SK-N-SH (cell line): ENCODE results near the gene TESMIN. TPM values are rescaled to one million over a fixed set of nuclear protein-coding genes. Genes with fewer than 3 reads are reported as not detected.

Source experiments
- CTCF ChIA-PET: fragments of 300-600, 350-600 bp; formaldehyde crosslinking; extraction: SDS; loops from one replicate; lab custom pipeline; 2021; lab: Yijun Ruan, JAX
- POLR2A ChIA-PET: fragments of 350-600 bp; sonication (Branson Sonifier 250); formaldehyde crosslinking; extraction: SDS; loops from one replicate; lab custom pipeline; 2020; ENCODE audit warnings: antibody characterized with exemption, inconsistent platforms; lab: Yijun Ruan, JAX
- DNase-seq: peaks from one replicate; pipeline ENCODE4 v3.0.0; 2012
- H2AFZ ChIP-seq: fragments of 200-600 bp; sonication (generic); 2 replicates; pipeline ENCODE4 v1.8.1; 2016; ENCODE audit warnings: antibody characterized with exemption, mild to moderate bottlenecking, low read depth
- H3F3A ChIP-seq: fragments of 200-600 bp; sonication (generic); replicated peaks from 2 replicates; pipeline ENCODE3; 2016; ENCODE audit warnings: antibody characterized with exemption, mild to moderate bottlenecking; ENCODE audit not compliant: insufficient read depth
- H3K27ac ChIP-seq, 2 experiments: fragments of 200-500 bp in 1 of 2; fragments of 200-600 bp in 1 of 2; sonication (Bioruptor generic) in 1 of 2; sonication (generic), shearing (Covaris generic) in 1 of 2; 2 replicates each; pipeline versions ENCODE4 v1.5.1 to v1.6.1; 2014 to 2016; ENCODE audit warnings: low read depth in 2 of 2, inconsistent platforms in 1 of 2, low read length in 1 of 2, mild to moderate bottlenecking in 1 of 2, mixed read lengths in 1 of 2
- H3K27me3 ChIP-seq: fragments of 200-600 bp; sonication (generic), shearing (Covaris generic); 2 replicates; pipeline ENCODE4 v1.6.1; 2016; ENCODE audit warnings: mixed run types; ENCODE audit not compliant: insufficient read depth
- H3K36me3 ChIP-seq, 2 experiments: fragments of 200-500 bp in 1 of 2; fragments of 200-600 bp in 1 of 2; sonication (Bioruptor generic) in 1 of 2; sonication (generic) in 1 of 2; replicated peaks in 1 of 2; 2 replicates each; pipeline versions ENCODE3 to v1.5.1; 2014 to 2016; ENCODE audit warnings: low read length in 1 of 2, mild to moderate bottlenecking in 1 of 2; ENCODE audit not compliant: insufficient read depth in 2 of 2, control insufficient read depth in 1 of 2
- H3K4me1 ChIP-seq, 2 experiments: fragments of 200-500 bp in 1 of 2; fragments of 200-600 bp in 1 of 2; sonication (Bioruptor generic) in 1 of 2; sonication (generic), shearing (Covaris generic) in 1 of 2; 2 replicates each; pipeline versions ENCODE4 v1.5.1 to v1.6.1; 2014 to 2016; ENCODE audit warnings: low read depth in 1 of 2, low read length in 1 of 2, mixed run types in 1 of 2; ENCODE audit not compliant: insufficient read depth in 2 of 2, control insufficient read depth in 1 of 2
- H3K4me2 ChIP-seq: fragments of 200-600 bp; sonication (generic), shearing (Covaris generic); 2 replicates; pipeline ENCODE4 v1.6.1; 2017; ENCODE audit warnings: mixed run types
- H3K4me3 ChIP-seq, 2 experiments: fragments of 200-500 bp in 1 of 2; fragments of 200-600 bp in 1 of 2; sonication (Bioruptor generic) in 1 of 2; sonication (generic), shearing (Covaris generic) in 1 of 2; 2 replicates each; pipeline versions ENCODE4 v1.5.1 to v1.8.1; 2014 to 2016; ENCODE audit warnings: low read depth in 2 of 2, inconsistent platforms in 1 of 2, low read length in 1 of 2, mild to moderate bottlenecking in 1 of 2, mixed read lengths in 1 of 2, moderate library complexity in 1 of 2
- H3K79me2 ChIP-seq: fragments of 200-600 bp; sonication (generic); 2 replicates; pipeline ENCODE4 v1.8.1; 2017; ENCODE audit warnings: mild to moderate bottlenecking; ENCODE audit not compliant: insufficient read depth
- H3K9ac ChIP-seq: fragments of 200-600 bp; sonication (generic); 2 replicates; pipeline ENCODE4 v1.6.1; 2017; ENCODE audit warnings: mixed run types
- H3K9me2 ChIP-seq: fragments of 200-600 bp; sonication (generic); 2 replicates; pipeline ENCODE4 v1.6.1; 2017; ENCODE audit warnings: mixed run types
- H3K9me3 ChIP-seq: fragments of 200-600 bp; sonication (generic); 2 replicates; pipeline ENCODE4 v1.6.1; 2017; ENCODE audit warnings: mixed run types, mild to moderate bottlenecking, moderate library complexity
- H4K20me1 ChIP-seq: fragments of 200-600 bp; sonication (generic); 2 replicates; pipeline ENCODE4 v1.6.1; 2017; ENCODE audit warnings: mild to moderate bottlenecking, mixed run types; ENCODE audit not compliant: insufficient read depth
- CHD2 ChIP-seq: fragments of 150-350 bp; IDR thresholded peaks from 2 replicates; pipeline ENCODE4 v1.6.1; 2018; ENCODE audit warnings: low read length; ENCODE audit not compliant: partially characterized antibody
- ELF1 ChIP-seq: IDR thresholded peaks from 2 replicates; pipeline ENCODE4 v1.4.0; 2012
- EZH2phosphoT487 ChIP-seq: fragments of 200-600 bp; sonication (generic); IDR thresholded peaks from 2 replicates; pipeline ENCODE4 v1.6.1; 2017; ENCODE audit warnings: low read depth, mixed run types, mild to moderate bottlenecking, antibody characterized with exemption, moderate library complexity, borderline replicate concordance
- FOXM1 ChIP-seq: IDR thresholded peaks from 2 replicates; pipeline ENCODE4 v1.4.0; 2012; ENCODE audit warnings: low read depth, mild to moderate bottlenecking
- GATA2 ChIP-seq: sonication (generic); formaldehyde crosslinking; IDR thresholded peaks from 2 replicates; pipeline ENCODE4 v1.5.0; 2020; ENCODE audit warnings: mild to moderate bottlenecking, missing genetic modification reagents
- JUND ChIP-seq: IDR thresholded peaks from 2 replicates; pipeline ENCODE4 v1.4.0; 2012
- MEF2A ChIP-seq: IDR thresholded peaks from 2 replicates; pipeline ENCODE4 v1.4.0; 2012; ENCODE audit warnings: low read depth, borderline replicate concordance
- MXI1 ChIP-seq: IDR thresholded peaks from 2 replicates; pipeline ENCODE4 v1.6.1; 2012; ENCODE audit warnings: mild to moderate bottlenecking, low read depth, low read length, improper control_type of control experiment
- NRF1 ChIP-seq: IDR thresholded peaks from 2 replicates; pipeline ENCODE4 v1.6.1; 2012; ENCODE audit warnings: low read depth, mild to moderate bottlenecking, low read length
- POLR2AphosphoS5 ChIP-seq: IDR thresholded peaks from 2 replicates; pipeline ENCODE4 v1.6.1; 2012; ENCODE audit warnings: low read depth, low read length
- RAD21 ChIP-seq: IDR thresholded peaks from 2 replicates; pipeline ENCODE4 v1.6.1; 2012; ENCODE audit warnings: mild to moderate bottlenecking, low read length
- RCOR1 ChIP-seq: fragments of 150-350 bp; IDR thresholded peaks from 2 replicates; pipeline ENCODE4 v1.6.1; 2017; ENCODE audit warnings: antibody characterized with exemption, low read length
- RFX5 ChIP-seq: IDR thresholded peaks from 2 replicates; pipeline ENCODE4 v1.6.1; 2012; ENCODE audit warnings: mild to moderate bottlenecking, improper control_type of control experiment, low read length
- SIN3A ChIP-seq: IDR thresholded peaks from 2 replicates; pipeline ENCODE4 v1.6.1; 2012; ENCODE audit warnings: low read depth, mild to moderate bottlenecking, low read length, moderate library complexity, borderline replicate concordance
- SMC3 ChIP-seq: IDR thresholded peaks from 2 replicates; pipeline ENCODE4 v1.6.1; 2012; ENCODE audit warnings: low read depth, low read length, improper control_type of control experiment
- TCF12 ChIP-seq: IDR thresholded peaks from 2 replicates; pipeline ENCODE4 v1.4.0; 2012
- YY1 ChIP-seq: IDR thresholded peaks from 2 replicates; pipeline ENCODE4 v1.4.0; 2012; ENCODE audit warnings: low read depth, mild to moderate bottlenecking
- WGBS: methylation state at CpG from one replicate; pipeline ENCODE4 v1.1.6; 2017; ENCODE audit warnings: low lambda C conversion rate; 5-methylcytosine and 5-hydroxymethylcytosine counted together
- polyA plus RNA-seq, 3 experiments: library from polyadenylated mRNA; depleted of rRNA; stranded (reverse); fragments of >200 nt; gene quantifications; 2 replicates each; pipeline ENCODE4 v1.2.3, GENCODE V29; 2012
- TF ChIP-seq, protein P1 (sequence below): fragments of 150-350 bp; IDR thresholded peaks from 2 replicates; pipeline ENCODE4 v1.6.1; 2016; ENCODE audit warnings: mild to moderate bottlenecking, low read depth, low read length
- TF ChIP-seq, protein P2 (sequence below): IDR thresholded peaks from 2 replicates; pipeline ENCODE4 v1.4.0; 2012; ENCODE audit warnings: low read depth, borderline replicate concordance
- TF ChIP-seq, protein P3 (sequence below): IDR thresholded peaks from 2 replicates; pipeline ENCODE4 v1.4.0; 2012; ENCODE audit warnings: low read depth
- TF ChIP-seq, protein P4 (sequence below): fragments of 150-350 bp; IDR thresholded peaks from 2 replicates; pipeline ENCODE4 v1.6.1; 2017; ENCODE audit warnings: antibody characterized with exemption, low read length, low read depth, borderline replicate concordance
- TF ChIP-seq, protein P5 (sequence below): IDR thresholded peaks from 2 replicates; pipeline ENCODE4; 2012
- TF ChIP-seq, protein P6 (sequence below): IDR thresholded peaks from 2 replicates; pipeline ENCODE4 v1.6.1; 2012; ENCODE audit warnings: mild to moderate bottlenecking, low read depth, low read length, moderate library complexity

The TESMIN gene, protein sequence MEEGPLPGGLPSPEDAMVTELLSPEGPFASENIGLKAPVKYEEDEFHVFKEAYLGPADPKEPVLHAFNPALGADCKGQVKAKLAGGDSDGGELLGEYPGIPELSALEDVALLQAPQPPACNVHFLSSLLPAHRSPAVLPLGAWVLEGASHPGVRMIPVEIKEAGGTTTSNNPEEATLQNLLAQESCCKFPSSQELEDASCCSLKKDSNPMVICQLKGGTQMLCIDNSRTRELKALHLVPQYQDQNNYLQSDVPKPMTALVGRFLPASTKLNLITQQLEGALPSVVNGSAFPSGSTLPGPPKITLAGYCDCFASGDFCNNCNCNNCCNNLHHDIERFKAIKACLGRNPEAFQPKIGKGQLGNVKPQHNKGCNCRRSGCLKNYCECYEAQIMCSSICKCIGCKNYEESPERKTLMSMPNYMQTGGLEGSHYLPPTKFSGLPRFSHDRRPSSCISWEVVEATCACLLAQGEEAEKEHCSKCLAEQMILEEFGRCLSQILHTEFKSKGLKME
- polyA plus RNA-seq (2012; rRNA removed), result 2.0 and 3.5 TPM in 2 replicates
- polyA plus RNA-seq (2012; cell fraction: cytosol; rRNA removed), result 2.3 and 2.9 TPM in 2 replicates
- polyA plus RNA-seq (2012; cell fraction: nucleus; rRNA removed), result 8.4 and 10.2 TPM in 2 replicates

DNA sequence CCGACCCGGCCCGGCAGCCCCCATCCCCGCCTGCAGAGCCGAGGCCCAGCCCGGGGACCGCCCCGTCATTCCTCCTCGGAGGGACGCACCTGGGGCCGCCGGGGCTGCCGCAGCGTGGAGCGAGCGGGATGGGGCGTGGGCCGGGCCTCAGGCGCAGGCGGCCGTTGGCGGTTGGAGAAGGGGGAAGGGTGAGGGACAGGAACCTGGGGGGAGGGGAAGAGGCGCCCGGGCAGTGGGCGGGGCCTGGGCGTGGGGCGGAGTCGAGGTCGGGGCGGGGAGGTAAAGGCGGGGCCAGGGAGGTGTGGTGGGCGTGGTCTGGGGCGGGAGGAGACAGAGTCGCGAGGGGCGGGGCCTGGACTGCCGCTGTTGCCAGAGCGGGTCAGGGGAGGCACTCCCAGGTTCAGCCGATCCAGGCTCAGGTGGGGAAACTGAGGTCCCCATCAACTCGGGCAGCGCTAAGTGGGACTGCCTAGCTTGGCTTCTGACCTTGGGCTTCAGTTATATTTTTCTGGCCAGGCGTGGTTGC lies at the start of gene TESMIN:
Gene TESMIN (minus strand): TSS at position 190 of the 526 bp plus-strand sequence. CDS start 860 bp downstream, outside the sequence.
- ChIA-PET POLR2A (interaction anchor here (1.3 kb wide), 1 partner anchor 59 kb away, joined by 3 read pairs; no protein-coding TSS in a partner anchor), CTCF (interaction anchor here (0.7 to 2.0 kb wide), 2 partner anchors 47 to 150 kb away, joined by 3 to 4 read pairs; no protein-coding TSS in a partner anchor)
- DNase-seq, result peak; percentile 99
- Histone ChIP-seq H3F3A (peaks cover 10% of the 10 kb centered on the region), H3K4me1 (peaks cover 0 to 31% of the 10 kb centered on the region in 2 experiments; a peak in 2 of 4 replicates), H3K4me2 (peak within 1 kb of the TSS; percentile 63), H3K9ac (peak within 1 kb of the TSS; percentile 54; the same call in 1 of the 2 replicates), H3K79me2 (no peaks in the 10 kb centered on the region), H3K36me3 (peaks cover 2 to 7% of the 10 kb centered on the region in 2 experiments), H2AFZ (0 out of 2 replicates have a peak within 1 kb of the TSS, but pooled peaks have one; percentile 63), H3K9me2 (no peaks in the 10 kb centered on the region), H3K9me3 (no peaks in the 10 kb centered on the region), H3K27me3 (no peaks in the 10 kb centered on the region), H3K27ac (peak within 1 kb of the TSS in 1 of 2 experiments; percentile 68; a peak in 2 of 4 replicates), H3K4me3 (peak within 1 kb of the TSS; percentile 48 to 55), H4K20me1 (no peaks in the 10 kb centered on the region)
- WGBS, result 42% methylated on average over 3 of the region's 42 CpGs
- no peak for TF ChIP-seq SMC3
- TF ChIP-seq POLR2AphosphoS5, result no peak
- TF ChIP-seq RAD21, result no peak
- TF ChIP-seq ELF1, result no peak
- TF ChIP-seq MEF2A, result no peak
- TF ChIP-seq RCOR1, result peak; percentile 31; the same call in 1 of the 2 replicates
- no peak for TF ChIP-seq NRF1
- TF ChIP-seq SIN3A, result no peak
- TF ChIP-seq RFX5, result no peak
- TF ChIP-seq, protein P1, sequence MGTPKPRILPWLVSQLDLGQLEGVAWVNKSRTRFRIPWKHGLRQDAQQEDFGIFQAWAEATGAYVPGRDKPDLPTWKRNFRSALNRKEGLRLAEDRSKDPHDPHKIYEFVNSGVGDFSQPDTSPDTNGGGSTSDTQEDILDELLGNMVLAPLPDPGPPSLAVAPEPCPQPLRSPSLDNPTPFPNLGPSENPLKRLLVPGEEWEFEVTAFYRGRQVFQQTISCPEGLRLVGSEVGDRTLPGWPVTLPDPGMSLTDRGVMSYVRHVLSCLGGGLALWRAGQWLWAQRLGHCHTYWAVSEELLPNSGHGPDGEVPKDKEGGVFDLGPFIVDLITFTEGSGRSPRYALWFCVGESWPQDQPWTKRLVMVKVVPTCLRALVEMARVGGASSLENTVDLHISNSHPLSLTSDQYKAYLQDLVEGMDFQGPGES, result no peak
- TF ChIP-seq, protein P2, sequence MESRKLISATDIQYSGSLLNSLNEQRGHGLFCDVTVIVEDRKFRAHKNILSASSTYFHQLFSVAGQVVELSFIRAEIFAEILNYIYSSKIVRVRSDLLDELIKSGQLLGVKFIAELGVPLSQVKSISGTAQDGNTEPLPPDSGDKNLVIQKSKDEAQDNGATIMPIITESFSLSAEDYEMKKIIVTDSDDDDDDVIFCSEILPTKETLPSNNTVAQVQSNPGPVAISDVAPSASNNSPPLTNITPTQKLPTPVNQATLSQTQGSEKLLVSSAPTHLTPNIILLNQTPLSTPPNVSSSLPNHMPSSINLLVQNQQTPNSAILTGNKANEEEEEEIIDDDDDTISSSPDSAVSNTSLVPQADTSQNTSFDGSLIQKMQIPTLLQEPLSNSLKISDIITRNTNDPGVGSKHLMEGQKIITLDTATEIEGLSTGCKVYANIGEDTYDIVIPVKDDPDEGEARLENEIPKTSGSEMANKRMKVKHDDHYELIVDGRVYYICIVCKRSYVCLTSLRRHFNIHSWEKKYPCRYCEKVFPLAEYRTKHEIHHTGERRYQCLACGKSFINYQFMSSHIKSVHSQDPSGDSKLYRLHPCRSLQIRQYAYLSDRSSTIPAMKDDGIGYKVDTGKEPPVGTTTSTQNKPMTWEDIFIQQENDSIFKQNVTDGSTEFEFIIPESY, result no peak
- TF ChIP-seq, protein P3, sequence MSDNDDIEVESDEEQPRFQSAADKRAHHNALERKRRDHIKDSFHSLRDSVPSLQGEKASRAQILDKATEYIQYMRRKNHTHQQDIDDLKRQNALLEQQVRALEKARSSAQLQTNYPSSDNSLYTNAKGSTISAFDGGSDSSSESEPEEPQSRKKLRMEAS, result peak; percentile 26; the same call in 1 of the 2 replicates
- TF ChIP-seq TCF12, result no peak; the same call in 1 of the 2 replicates
- TF ChIP-seq, protein P4, sequence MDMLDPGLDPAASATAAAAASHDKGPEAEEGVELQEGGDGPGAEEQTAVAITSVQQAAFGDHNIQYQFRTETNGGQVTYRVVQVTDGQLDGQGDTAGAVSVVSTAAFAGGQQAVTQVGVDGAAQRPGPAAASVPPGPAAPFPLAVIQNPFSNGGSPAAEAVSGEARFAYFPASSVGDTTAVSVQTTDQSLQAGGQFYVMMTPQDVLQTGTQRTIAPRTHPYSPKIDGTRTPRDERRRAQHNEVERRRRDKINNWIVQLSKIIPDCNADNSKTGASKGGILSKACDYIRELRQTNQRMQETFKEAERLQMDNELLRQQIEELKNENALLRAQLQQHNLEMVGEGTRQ, result no peak
- TF ChIP-seq YY1, result no peak
- TF ChIP-seq FOXM1, result no peak
- no peak for TF ChIP-seq GATA2 (CRISPR knock-in tag)
- TF ChIP-seq EZH2phosphoT487, result no peak
- TF ChIP-seq MXI1, result no peak
- TF ChIP-seq, protein P5, sequence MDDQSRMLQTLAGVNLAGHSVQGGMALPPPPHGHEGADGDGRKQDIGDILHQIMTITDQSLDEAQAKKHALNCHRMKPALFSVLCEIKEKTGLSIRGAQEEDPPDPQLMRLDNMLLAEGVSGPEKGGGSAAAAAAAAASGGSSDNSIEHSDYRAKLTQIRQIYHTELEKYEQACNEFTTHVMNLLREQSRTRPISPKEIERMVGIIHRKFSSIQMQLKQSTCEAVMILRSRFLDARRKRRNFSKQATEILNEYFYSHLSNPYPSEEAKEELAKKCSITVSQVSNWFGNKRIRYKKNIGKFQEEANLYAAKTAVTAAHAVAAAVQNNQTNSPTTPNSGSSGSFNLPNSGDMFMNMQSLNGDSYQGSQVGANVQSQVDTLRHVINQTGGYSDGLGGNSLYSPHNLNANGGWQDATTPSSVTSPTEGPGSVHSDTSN, result no peak
- TF ChIP-seq, protein P6, sequence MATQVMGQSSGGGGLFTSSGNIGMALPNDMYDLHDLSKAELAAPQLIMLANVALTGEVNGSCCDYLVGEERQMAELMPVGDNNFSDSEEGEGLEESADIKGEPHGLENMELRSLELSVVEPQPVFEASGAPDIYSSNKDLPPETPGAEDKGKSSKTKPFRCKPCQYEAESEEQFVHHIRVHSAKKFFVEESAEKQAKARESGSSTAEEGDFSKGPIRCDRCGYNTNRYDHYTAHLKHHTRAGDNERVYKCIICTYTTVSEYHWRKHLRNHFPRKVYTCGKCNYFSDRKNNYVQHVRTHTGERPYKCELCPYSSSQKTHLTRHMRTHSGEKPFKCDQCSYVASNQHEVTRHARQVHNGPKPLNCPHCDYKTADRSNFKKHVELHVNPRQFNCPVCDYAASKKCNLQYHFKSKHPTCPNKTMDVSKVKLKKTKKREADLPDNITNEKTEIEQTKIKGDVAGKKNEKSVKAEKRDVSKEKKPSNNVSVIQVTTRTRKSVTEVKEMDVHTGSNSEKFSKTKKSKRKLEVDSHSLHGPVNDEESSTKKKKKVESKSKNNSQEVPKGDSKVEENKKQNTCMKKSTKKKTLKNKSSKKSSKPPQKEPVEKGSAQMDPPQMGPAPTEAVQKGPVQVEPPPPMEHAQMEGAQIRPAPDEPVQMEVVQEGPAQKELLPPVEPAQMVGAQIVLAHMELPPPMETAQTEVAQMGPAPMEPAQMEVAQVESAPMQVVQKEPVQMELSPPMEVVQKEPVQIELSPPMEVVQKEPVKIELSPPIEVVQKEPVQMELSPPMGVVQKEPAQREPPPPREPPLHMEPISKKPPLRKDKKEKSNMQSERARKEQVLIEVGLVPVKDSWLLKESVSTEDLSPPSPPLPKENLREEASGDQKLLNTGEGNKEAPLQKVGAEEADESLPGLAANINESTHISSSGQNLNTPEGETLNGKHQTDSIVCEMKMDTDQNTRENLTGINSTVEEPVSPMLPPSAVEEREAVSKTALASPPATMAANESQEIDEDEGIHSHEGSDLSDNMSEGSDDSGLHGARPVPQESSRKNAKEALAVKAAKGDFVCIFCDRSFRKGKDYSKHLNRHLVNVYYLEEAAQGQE, result no peak
- TF ChIP-seq JUND, result no peak
- peak; percentile 97 for TF ChIP-seq CHD2
